K562 (cell line): ENCODE results near the gene ERMARD. TPM values are rescaled to one million over a fixed set of nuclear protein-coding genes. Genes with fewer than 3 reads are reported as not detected.

Experiments
- ATAC-seq: fragments of 200-7000 bp; cut with Tn5 transposase; 3 replicates; pipeline ENCODE4 v1.9.1; 2020; ENCODE audit warnings: moderate library complexity
- BruUV-seq: library from RNA; stranded (reverse); fragments of 400-500 nt; replicated peaks from 2 replicates; lab custom pipeline; 2021; lab: Mats Ljungman, UMichigan
- CTCF ChIA-PET: fragments of 300-600 bp; formaldehyde crosslinking; extraction: SDS; loops from one replicate; lab custom pipeline; 2021; ENCODE audit warnings: low intra/inter-chr PET ratio; lab: Yijun Ruan, JAX
- POLR2A ChIA-PET: fragments of 300-600, 350-650 bp; sonication (Branson Sonifier 250); formaldehyde crosslinking; extraction: SDS; loops from one replicate; lab custom pipeline; 2021; ENCODE audit warnings: antibody characterized with exemption, inconsistent platforms; lab: Yijun Ruan, JAX
- DNase-seq, 4 experiments: peaks; one replicate each; pipeline versions ENCODE4 v3.0.0 to v3.0.0-alpha.2; 2011 to 2018; ENCODE audit warnings: low spot score in 3 of 4, mixed read lengths in 3 of 4; ENCODE audit errors: extremely low read depth in 1 of 4
- FAIRE-seq: peaks from 2 replicates; lab custom pipeline; 2011; peaks lifted over from hg19 to GRCh38; lab: Jason Lieb, UNC
- H2AFZ ChIP-seq: 2 replicates; pipeline ENCODE4 v1.6.0; 2011; ENCODE audit warnings: low read depth, low read length, control low read depth, inconsistent platforms
- H3K27ac ChIP-seq: fragments of 200-600 bp; 3 replicates; pipeline ENCODE4 v1.8.0; 2011; ENCODE audit warnings: low read depth, mild to moderate bottlenecking, control low read depth, inconsistent platforms, low read length, moderate library complexity, mixed read lengths; ENCODE audit errors: extremely low read depth
- H3K27me3 ChIP-seq, 2 experiments: fragments of 300-600 bp in 1 of 2; 2 replicates in 1 of 2; 3 replicates in 1 of 2; pipeline versions ENCODE4 v1.6.0 to v1.8.0; 2011; ENCODE audit warnings: inconsistent platforms in 2 of 2, low read length in 2 of 2, mild to moderate bottlenecking in 1 of 2, mixed read lengths in 1 of 2, moderate library complexity in 1 of 2; ENCODE audit not compliant: control insufficient read depth in 2 of 2, insufficient read depth in 2 of 2
- H3K36me3 ChIP-seq: fragments of 300-600 bp; 3 replicates; pipeline ENCODE4 v1.8.0; 2011; ENCODE audit warnings: mild to moderate bottlenecking, low read length, inconsistent platforms; ENCODE audit not compliant: control insufficient read depth, insufficient read depth
- H3K4me1 ChIP-seq, 2 experiments: fragments of 200-600 bp in 1 of 2; replicated peaks in 1 of 2; 2 replicates in 1 of 2; 3 replicates in 1 of 2; pipeline versions ENCODE4 v1.5.1 to v1.8.0; 2011; ENCODE audit warnings: inconsistent platforms in 2 of 2, low read length in 2 of 2, mild to moderate bottlenecking in 1 of 2, mixed read lengths in 1 of 2, moderate library complexity in 1 of 2; ENCODE audit not compliant: control insufficient read depth in 2 of 2, insufficient read depth in 2 of 2
- H3K4me2 ChIP-seq: 2 replicates; pipeline ENCODE4 v1.6.1; 2011; ENCODE audit warnings: low read length, control low read depth, inconsistent platforms, mixed read lengths; ENCODE audit not compliant: insufficient read depth
- H3K4me3 ChIP-seq: fragments of 200-600 bp; sonication (generic), shearing (Covaris generic); 2 replicates; pipeline ENCODE4 v1.5.1; 2016; ENCODE audit warnings: control low read depth, inconsistent platforms
- H3K79me2 ChIP-seq: fragments of 200-600 bp; 3 replicates; pipeline ENCODE4 v1.8.0; 2011; ENCODE audit warnings: low read length, inconsistent platforms; ENCODE audit not compliant: control insufficient read depth, insufficient read depth
- H3K9ac ChIP-seq, 2 experiments: 2 replicates each; pipeline versions ENCODE4 v1.6.0 to v1.6.1; 2011; ENCODE audit warnings: low read depth in 2 of 2, low read length in 2 of 2, control low read depth in 1 of 2, inconsistent platforms in 1 of 2, mild to moderate bottlenecking in 1 of 2, mixed read lengths in 1 of 2; ENCODE audit not compliant: insufficient read depth in 1 of 2
- H3K9me1 ChIP-seq: one replicate; pipeline ENCODE4 v1.6.0; 2011; ENCODE audit warnings: inconsistent platforms, mild to moderate bottlenecking, low read length, moderate library complexity; ENCODE audit not compliant: control insufficient read depth, insufficient read depth
- H3K9me3 ChIP-seq: replicated peaks from 2 replicates; pipeline ENCODE4 v1.5.1; 2011; ENCODE audit warnings: low read depth, low read length, inconsistent platforms; ENCODE audit not compliant: control insufficient read depth, insufficient read depth
- H4K20me1 ChIP-seq: replicated peaks from 2 replicates; pipeline ENCODE4 v1.6.1; 2011; ENCODE audit warnings: low read length, inconsistent platforms, mixed read lengths; ENCODE audit not compliant: control insufficient read depth, insufficient read depth
- COPS2 ChIP-seq: fragments of 450-650 bp; conservative IDR thresholded peaks from 2 replicates; pipeline ENCODE4 v1.6.1; 2016; ENCODE audit warnings: mild to moderate bottlenecking, moderate library complexity
- E2F3 ChIP-seq: fragments of 250-450 bp; sonication (Bioruptor Pico); IDR thresholded peaks from 2 replicates; pipeline ENCODE4 v1.4.0; 2020; ENCODE audit warnings: mild to moderate bottlenecking
- HBP1 ChIP-seq: fragments of 450-650 bp; formaldehyde crosslinking; IDR thresholded peaks from 2 replicates; pipeline ENCODE4 v1.4.0; 2022; ENCODE audit warnings: missing genetic modification characterization
- NCOA2 ChIP-seq, 2 experiments: fragments of 450-650 bp; IDR thresholded peaks; 2 replicates each; pipeline ENCODE4 v1.6.1; 2018; ENCODE audit warnings: mild to moderate bottlenecking in 2 of 2, moderate library complexity in 1 of 2; ENCODE audit not compliant: partially characterized antibody in 2 of 2
- SNRNP70 ChIP-seq: fragments of 200-400 bp; formaldehyde crosslinking; optimal IDR thresholded peaks from 2 replicates; pipeline ENCODE3; 2017; ENCODE audit warnings: low read depth, low read length
- ZNF830 ChIP-seq: fragments of 250-450 bp; sonication (Bioruptor Pico); IDR thresholded peaks from 2 replicates; pipeline ENCODE4 v1.5.0; 2021; ENCODE audit warnings: mild to moderate bottlenecking
- WGBS: fragments of 100-300 bp; shearing (Covaris generic); methylation state at CpG from one replicate; pipeline ENCODE4 v1.1.6; 2016; ENCODE audit warnings: low coverage, mixed read lengths; ENCODE audit not compliant: insufficient coverage; ENCODE audit errors: missing lambda C conversion rate; 5-methylcytosine and 5-hydroxymethylcytosine counted together
- in situ Hi-C: fragments of 300-500 bp; cut with MboI; formaldehyde crosslinking; loops from 4 replicates; pipeline ENCODE4 v1.15.0; 2018; ENCODE audit warnings: inconsistent platforms, mixed read lengths
- intact Hi-C: fragments of 100-400 bp; cut with micrococcal nuclease; formaldehyde crosslinking; loops from 2 replicates; pipeline ENCODE4 v1.14.2; 2022
- polyA plus RNA-seq, 8 experiments: library from polyadenylated mRNA; depleted of rRNA in 4 of 8; stranded (reverse) in 5 of 8; unstranded in 3 of 8; fragments of >200 nt; fragmentation: Nextera tagmentation in 2 of 8; fragmentation: Illumina TruSeq in 1 of 8; extraction: Ambion mirVana in 2 of 8; extraction: Trizol in 1 of 8; gene quantifications; 2 replicates each; pipeline versions ENCODE4 v1.2.1 to v1.2.3, GENCODE V29; 2011 to 2014; ENCODE audit warnings: inconsistent platforms in 1 of 8, missing spikeins in 1 of 8
- total RNA-seq, 7 experiments: library from RNA; depleted of rRNA in 6 of 7; stranded (reverse); fragments of >200 nt in 6 of 7; fragmentation: Illumina TruSeq in 2 of 7; extraction: Trizol in 2 of 7; gene quantifications; 2 replicates each; pipeline versions ENCODE4 v1.2.1 to v1.2.3, GENCODE V29; 2011 to 2021; ENCODE audit warnings: low replicate concordance in 1 of 7

The ERMARD gene
- total and polyA plus RNA-seq, 9 of the 15 experiments (the other 6 are each of a cell fraction or from before 2014, with no cell fraction given): 14.5 to 68.6 (median 27.7) TPM

- ChIA-PET POLR2A (interaction anchor here (0.7 to 1.4 kb wide), 4 partner anchors 10 to 12 kb away, joined by 4 read pairs; partner anchors contain the start of genes DYNLT2 and ERMARD), CTCF (no interaction called here)
- Histone ChIP-seq H3K4me3 (no peak overlapping the region), H3K27me3 (no peaks in the 10 kb centered on the region), H3K9me3 (no peaks in the 10 kb centered on the region), H3K27ac (no peak overlapping the region), H2AFZ (no peak overlapping the region), H3K79me2 (no peaks in the 10 kb centered on the region), H3K9me1 (no peaks in the 10 kb centered on the region), H3K36me3 (peaks cover 70% of the 10 kb centered on the region), H3K4me2 (no peak overlapping the region), H3K9ac (peak overlapping the region in 1 of 2 experiments; percentile 33; a peak in 2 of 4 replicates), H4K20me1 (no peaks in the 10 kb centered on the region), H3K4me1 (no peaks in the 10 kb centered on the region)
- no peak for DNase-seq
- intact Hi-C loops (no loop called here), in situ Hi-C loops (no loop called here)
- FAIRE-seq: no peak
- ATAC-seq: no peak
- no TSS peak for BruUV-seq
- 78% methylated on average over 9 of the region's 10 CpGs for WGBS
- TF ChIP-seq ZNF830 (no peak), SNRNP70 (no peak), E2F3 (no peak), NCOA2 (IDR thresholded peaks at IDR 0.05; ENCODE audit: partially characterized antibody in 2 of 2) (no peak), COPS2 (no peak), HBP1 (CRISPR knock-in tag) (no peak)
These were observed 11.9 kb downstream of the ERMARD start for GRCh38 chr6:169763308-169763707.
